HG03175 (cell line): ENCODE measurements around the gene MRC1.
"Not testable (repeated sequence)": the region's sequence is repeated elsewhere in the genome, so short reads cannot be mapped to it uniquely, and the experiment has no call there.

Experiments used
- ATAC-seq: cut with Tn5 transposase; IDR thresholded peaks from one replicate; pipeline ENCODE4 v1.9.1; 2021; ENCODE audit warnings: mild to moderate bottlenecking, moderate library complexity; ENCODE audit not compliant: unreplicated experiment

MRC1 gene

GRCh38 chr10:17891435-17891834, 82.3 kb downstream of the MRC1 start:
- ATAC-seq, result no peak

GRCh38 chr10:17904564-17904963, 95.4 kb downstream of the MRC1 start:
- ATAC-seq, result no peak

GRCh38 chr10:17905491-17905890, 96.3 kb downstream of the MRC1 start:
- ATAC-seq, result no peak

GRCh38 chr10:17906002-17906401, 96.9 kb downstream of the MRC1 start:
- no peak for ATAC-seq

DNA sequence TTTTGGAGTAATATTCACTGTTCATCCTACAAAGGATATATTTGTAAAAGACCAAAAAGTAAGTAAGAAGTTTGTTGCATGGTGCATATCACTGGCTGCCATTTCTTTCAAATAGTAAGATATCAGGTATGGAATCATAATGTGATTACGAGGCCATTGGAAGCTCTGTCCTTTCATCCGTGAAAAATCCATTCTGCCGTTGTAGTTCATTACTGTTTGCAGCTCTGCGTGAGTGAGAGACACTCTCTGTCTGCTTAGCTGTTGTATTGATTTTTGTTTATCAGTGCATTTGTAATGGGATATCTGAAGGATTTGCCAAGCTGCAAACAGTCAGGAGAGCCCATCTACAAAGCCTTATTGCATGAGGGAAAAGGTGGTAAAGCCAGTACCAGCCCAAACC, 98.5 kb downstream of the MRC1 start:
- no peak for ATAC-seq

DNA sequence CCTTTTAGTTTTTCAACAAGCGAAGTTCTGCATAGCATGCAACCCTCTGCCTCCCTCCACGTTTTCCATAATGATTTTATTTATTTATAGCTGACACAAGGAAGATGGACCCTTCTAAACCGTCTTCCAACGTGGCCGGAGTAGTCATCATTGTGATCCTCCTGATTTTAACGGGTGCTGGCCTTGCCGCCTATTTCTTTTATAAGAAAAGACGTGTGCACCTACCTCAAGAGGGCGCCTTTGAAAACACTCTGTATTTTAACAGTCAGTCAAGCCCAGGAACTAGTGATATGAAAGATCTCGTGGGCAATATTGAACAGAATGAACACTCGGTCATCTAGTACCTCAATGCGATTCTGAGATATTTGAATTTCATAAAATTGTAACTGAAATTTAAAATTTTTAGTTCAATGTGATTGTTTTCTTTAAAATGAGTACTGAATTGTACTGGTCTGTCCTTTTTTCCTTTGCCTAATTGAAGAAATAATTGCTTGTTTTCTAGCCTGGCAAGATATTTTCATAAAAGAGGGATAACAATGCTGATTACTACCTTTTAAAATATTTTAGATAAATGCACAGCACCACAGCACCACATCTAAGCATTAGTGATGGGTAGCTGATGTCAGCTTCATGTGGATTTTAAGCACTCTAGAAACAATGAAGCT, 101.1 kb downstream of the MRC1 start:
- peak; percentile 74 for ATAC-seq

DNA sequence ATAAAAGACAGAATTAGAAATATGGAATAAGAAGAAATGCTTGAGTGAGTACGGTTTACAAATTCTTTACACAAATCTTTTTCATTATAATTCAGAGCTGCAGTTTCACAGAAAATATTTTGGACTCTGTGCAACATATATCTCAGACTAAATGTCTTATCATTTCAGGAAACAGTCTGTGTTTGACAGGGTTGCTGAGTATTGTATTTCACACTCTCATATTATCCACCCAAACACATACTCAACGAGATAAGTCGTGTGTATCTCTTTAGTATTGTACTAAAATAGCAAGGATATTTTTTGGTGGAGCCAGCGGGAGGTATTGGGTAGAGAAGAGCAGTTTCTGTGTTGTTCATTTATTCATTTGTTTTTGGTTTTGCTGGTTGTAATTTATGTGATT, 103.6 kb downstream of the MRC1 start:
- no peak for ATAC-seq

- ATAC-seq, result no peak
These were observed 104.5 kb downstream of the MRC1 start for GRCh38 chr10:17913604-17914003.

GRCh38 chr10:17914169-17915045, 105.3 kb downstream of the MRC1 start:
- ATAC-seq, result no peak

DNA sequence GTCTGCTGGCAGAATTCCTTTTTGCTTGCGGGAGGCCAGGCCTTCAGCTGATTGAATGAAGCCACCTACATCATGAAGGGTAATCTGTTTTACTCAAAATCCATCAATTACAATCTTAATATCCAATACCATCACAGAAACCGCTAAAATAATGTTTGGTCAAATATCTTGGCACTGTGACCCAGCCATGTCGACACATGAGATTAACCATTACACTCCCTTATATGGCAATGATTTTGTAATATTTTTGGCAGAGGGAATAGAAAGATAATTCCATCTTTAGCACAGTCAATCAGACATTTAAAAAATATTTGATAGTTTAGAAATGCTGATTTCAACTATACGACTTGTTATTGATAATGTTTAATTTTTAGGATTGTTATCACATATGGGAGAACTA, 106.0 kb downstream of the MRC1 start:
- no peak for ATAC-seq

GRCh38 chr10:17918187-17918903, 109.2 kb downstream of the MRC1 start:
- ATAC-seq, result no peak

DNA sequence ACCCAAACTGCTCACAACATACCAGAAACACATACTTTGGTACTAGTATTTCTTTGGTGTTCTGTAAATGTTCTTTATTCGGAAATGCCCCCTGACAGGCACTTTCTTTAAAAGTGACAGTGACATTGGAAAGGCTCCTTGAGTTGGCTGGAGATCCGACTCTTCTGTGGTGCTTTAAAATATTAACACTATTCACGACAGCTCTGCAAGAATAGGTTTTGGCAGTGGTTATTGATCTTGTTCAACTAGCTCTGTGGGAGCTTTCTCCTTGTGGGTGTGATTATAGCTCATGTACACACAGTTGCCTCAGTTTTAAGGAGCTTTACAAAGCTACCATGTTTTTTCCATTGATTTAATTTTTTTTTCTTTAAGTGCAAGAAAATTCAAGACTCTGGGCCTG, 112.2 kb downstream of the MRC1 start:
- no peak for ATAC-seq

- no peak for ATAC-seq
These were observed 114.6 kb downstream of the MRC1 start for GRCh38 chr10:17923728-17924127.

- no peak for ATAC-seq
These were observed 134.0 kb downstream of the MRC1 start for GRCh38 chr10:17943033-17943745.

- not testable (repeated sequence) for ATAC-seq
These were observed 141.1 kb downstream of the MRC1 start for GRCh38 chr10:17950269-17950668.

- no peak for ATAC-seq
These were observed 141.6 kb downstream of the MRC1 start for GRCh38 chr10:17950726-17951125.

GRCh38 chr10:17951868-17952371, 142.8 kb downstream of the MRC1 start, which contains the start of gene SLC39A12:
TSS of gene SLC39A12 (plus strand) at chr10:17951918. CDS start at chr10:17953277, 1,359 bp downstream.
- no peak for ATAC-seq

DNA sequence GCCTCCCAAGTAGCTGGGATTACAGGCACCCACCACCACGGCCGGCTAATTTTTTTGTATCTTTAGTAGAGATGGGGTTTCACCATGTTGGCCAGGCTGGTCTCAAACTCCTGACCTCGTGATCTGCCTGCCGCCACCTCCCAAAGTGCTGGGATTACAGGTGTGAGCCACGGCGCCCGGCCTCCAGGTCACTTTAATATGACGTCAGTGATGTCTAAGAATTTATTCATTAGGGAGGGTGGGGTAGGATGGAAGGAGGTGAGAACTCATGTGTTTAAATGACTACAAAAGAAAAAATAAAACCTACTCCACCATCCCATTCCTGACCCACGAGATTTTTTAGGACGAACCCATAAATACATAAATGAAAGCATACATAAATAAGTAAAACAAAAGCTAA, 145.2 kb downstream of the MRC1 start:
- not testable (repeated sequence) for ATAC-seq

DNA sequence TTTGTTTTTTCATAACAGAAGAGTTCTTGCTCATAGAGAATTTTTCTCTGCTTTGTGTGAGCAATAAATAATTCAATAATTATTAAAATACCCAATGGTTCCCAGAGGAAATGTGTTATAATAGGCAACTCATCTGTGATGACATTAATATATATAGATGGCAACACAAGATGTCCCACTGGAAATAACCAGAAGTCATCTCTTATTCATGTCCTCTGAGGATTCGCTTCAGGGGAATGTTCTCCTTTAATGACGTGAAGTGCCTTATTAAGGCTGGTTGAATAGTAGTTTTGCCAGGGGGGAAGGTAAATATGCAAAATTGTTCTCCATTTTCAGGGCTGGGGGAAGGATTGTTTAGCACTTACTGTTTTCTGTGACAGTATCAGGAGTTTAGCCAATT, 145.7 kb downstream of the MRC1 start:
- ATAC-seq, result no peak

DNA sequence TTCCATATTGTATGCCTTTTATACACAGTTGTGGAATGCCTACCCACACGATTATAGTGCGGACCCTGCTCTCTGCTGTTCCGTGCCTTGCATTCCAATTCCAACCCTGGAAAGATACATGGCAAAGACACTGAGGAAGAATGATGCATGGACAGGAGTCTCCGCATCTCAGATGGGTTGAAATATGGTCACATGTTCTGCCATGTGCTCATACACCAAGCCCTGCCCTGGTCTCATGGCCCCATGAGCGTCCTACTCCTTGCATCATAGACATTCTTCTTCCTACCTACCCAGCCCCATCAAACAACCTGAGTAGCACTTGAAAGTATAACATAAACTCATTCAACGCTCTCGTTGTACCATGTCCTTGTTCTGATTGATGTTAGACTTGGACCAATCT, 148.9 kb downstream of the MRC1 start:
- no peak for ATAC-seq

DNA sequence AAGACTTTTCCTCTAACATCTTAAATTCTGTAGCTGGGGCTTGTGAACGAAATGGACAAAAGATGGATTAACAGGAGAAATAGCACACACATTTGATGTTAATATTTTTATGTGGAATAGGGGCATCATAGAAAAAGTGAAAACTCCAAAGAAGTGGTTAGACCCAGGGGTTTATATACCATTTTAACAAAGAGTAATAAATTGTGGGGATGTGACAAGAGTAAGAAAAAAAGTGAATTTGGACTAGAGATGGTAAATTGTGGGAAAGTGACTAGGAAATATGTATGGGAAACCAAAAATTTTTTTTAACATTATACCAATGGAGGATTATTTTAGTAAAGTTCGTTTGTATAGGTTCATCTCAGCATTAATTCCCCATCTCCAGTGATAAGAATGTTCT, 150.7 kb downstream of the MRC1 start:
- no peak for ATAC-seq
